DND-41 (cell line): ENCODE results near the gene EFTUD2.

ENCODE experiments used
- CTCF ChIP-seq: IDR thresholded peaks from 2 replicates; pipeline ENCODE4 v1.5.1; 2012; ENCODE audit warnings: borderline replicate concordance, low read length, moderate library complexity, mild to moderate bottlenecking; ENCODE audit not compliant: poor library complexity, severe bottlenecking; ENCODE audit errors: extremely low read depth
- EZH2 ChIP-seq: IDR thresholded peaks from 3 replicates; pipeline ENCODE4 v1.6.1; 2012; ENCODE audit warnings: borderline replicate concordance, low read depth, mild to moderate bottlenecking, moderate library complexity, low read length, inconsistent platforms; ENCODE audit not compliant: severe bottlenecking

- TF ChIP-seq CTCF = no peak
- no peak for TF ChIP-seq EZH2
Observed at GRCh38 chr17:44901411-44901921, 2.2 kb upstream of the EFTUD2 start.
